Adrenal gland (tissue), 12 donors: ENCODE measurements around the gene REEP1. TPM values are rescaled to one million over a fixed set of nuclear protein-coding genes. Genes with fewer than 3 reads are reported as not detected.
A peak's percentile ranks its signal among the peaks of the same experiment; 100 is the strongest.

Experiments
- DNase-seq, 7 donors: peaks; one replicate each; pipeline ENCODE4 v3.0.0-alpha.2; 2019 to 2020
- H3K27ac ChIP-seq, 5 donors: fragments of 200-600 bp; sonication (generic) in 4 of 5; 1 replicate in 3 of 5; 2 replicates in 2 of 5; pipeline versions ENCODE4 v1.5.1 to v1.8.0; 2016 to 2020; ENCODE audit warnings: mild to moderate bottlenecking in 1 of 5
- H3K27me3 ChIP-seq: fragments of 200-600 bp; 2 replicates; pipeline ENCODE4 v1.8.0; 2021
- H3K36me3 ChIP-seq, 2 donors: fragments of 200-600 bp; replicated peaks in 1 of 2; 1 replicate in 1 of 2; 2 replicates in 1 of 2; pipeline versions ENCODE4 v1.5.1 to v1.8.0; 2018 to 2022
- H3K4me1 ChIP-seq, 2 donors: fragments of 200-600 bp; replicated peaks in 1 of 2; 1 replicate in 1 of 2; 2 replicates in 1 of 2; pipeline versions ENCODE4 v1.5.1 to v1.8.0; 2018 to 2021
- H3K4me3 ChIP-seq, 4 donors: fragments of 200-600 bp; sonication (generic) in 3 of 4; one replicate each; pipeline ENCODE4 v1.5.1; 2016 to 2018
- H3K9me3 ChIP-seq, 3 donors: fragments of 200-600 bp; sonication (generic) in 1 of 3; replicated peaks in 1 of 3; 1 replicate in 2 of 3; 2 replicates in 1 of 3; pipeline versions ENCODE4 v1.5.1 to v1.8.0; 2016 to 2021
- CTCF ChIP-seq, 6 experiments: fragments of 450-650 bp in 4 of 6; fragments of 200-600 bp in 2 of 6; sonication (generic) in 1 of 6; IDR thresholded peaks; 1 replicate in 5 of 6; 2 replicates in 1 of 6; pipeline versions ENCODE4 v1.5.1 to v1.8.0; 2016 to 2021; ENCODE audit warnings: antibody characterized with exemption in 6 of 6, mild to moderate bottlenecking in 2 of 6, moderate library complexity in 1 of 6
- POLR2A ChIP-seq, 2 donors: fragments of 450-650 bp; IDR thresholded peaks; one replicate each; pipeline ENCODE4 v1.6.1; 2017; ENCODE audit warnings: antibody characterized with exemption in 2 of 2, mild to moderate bottlenecking in 2 of 2, moderate library complexity in 1 of 2
- WGBS, 4 donors: extraction: QIAGEN DNeasy Blood & Tissue Kit in 2 of 4; methylation state at CpG; one replicate each; pipeline versions ENCODE4 v1.1.5 to v1.1.7; 2013 to 2017; 5-methylcytosine and 5-hydroxymethylcytosine counted together
- intact Hi-C, 2 donors: fragments of 100-400 bp; cut with DNase I; formaldehyde crosslinking; loops; one replicate each; pipeline versions ENCODE4 v1.14.1 to v1.15.0; 2022 to 2023
- polyA plus RNA-seq, 3 donors: library from polyadenylated mRNA; stranded (reverse); fragments of 200-250 nt in 2 of 3; fragments of 350-450 nt in 1 of 3; fragmentation: Illumina TruSeq in 1 of 3; extraction: RNeasy Lipid Tissue Mini Kit (QIAGEN cat#74804) in 1 of 3; gene quantifications; one replicate each; pipeline ENCODE4 v1.2.3, GENCODE V29; 2013 to 2014
- total RNA-seq, 9 donors: library from RNA; depleted of rRNA in 4 of 9; stranded (reverse); fragments of >200 nt in 4 of 9; fragments of 120-200 nt in 1 of 9; fragmentation: NEBNext Ultra II Directional in 1 of 9; extraction: Animal tissue kit (Norgen Biotek cat#: 25700) in 1 of 9; gene quantifications; one replicate each; pipeline versions ENCODE4 v1.1.0 to v1.2.4, GENCODE V29; 2013 to 2023
- donor health status: healthy with polysubstance abuse.
- donor health status: Bipolar disorder and iron deficiency.
- donor health status: DM: yes; HTN: yes; CAD: no.
- donor health status: DM: no; HTN: no; CAD: no.
- donor health status: DM: no; HTN: no; CAD: no.
- donor health status: DM: yes; HTN: yes; CAD: no.

Gene REEP1
- total and polyA plus RNA-seq, 12 donors = 0.36 to 9.3 (median 3.1) TPM

- 73 to 82% (median 75%) methylated on average over 10 of the region's 10 CpGs for WGBS, 4 donors
- peaks cover 0 to 5% of the 10 kb centered on the region in 2 donors for H3K4me1 ChIP-seq
- peaks cover 5% of the 10 kb centered on the region for H3K27me3 ChIP-seq
- H3K27ac ChIP-seq = no peak overlapping the region
- no peaks in the 10 kb centered on the region for H3K36me3 ChIP-seq
- no peaks in the 10 kb centered on the region for H3K9me3 ChIP-seq
- intact Hi-C loops = no loop called here
- peak in 1 of 7 donors; percentile 25 for DNase-seq
- no peak for TF ChIP-seq POLR2A (IDR thresholded peaks at IDR 0.05)
- H3K4me3 ChIP-seq = no peak overlapping the region
Observed at GRCh38 chr2:86338778-86339295, 1.4 kb upstream of the REEP1 start.

DNA sequence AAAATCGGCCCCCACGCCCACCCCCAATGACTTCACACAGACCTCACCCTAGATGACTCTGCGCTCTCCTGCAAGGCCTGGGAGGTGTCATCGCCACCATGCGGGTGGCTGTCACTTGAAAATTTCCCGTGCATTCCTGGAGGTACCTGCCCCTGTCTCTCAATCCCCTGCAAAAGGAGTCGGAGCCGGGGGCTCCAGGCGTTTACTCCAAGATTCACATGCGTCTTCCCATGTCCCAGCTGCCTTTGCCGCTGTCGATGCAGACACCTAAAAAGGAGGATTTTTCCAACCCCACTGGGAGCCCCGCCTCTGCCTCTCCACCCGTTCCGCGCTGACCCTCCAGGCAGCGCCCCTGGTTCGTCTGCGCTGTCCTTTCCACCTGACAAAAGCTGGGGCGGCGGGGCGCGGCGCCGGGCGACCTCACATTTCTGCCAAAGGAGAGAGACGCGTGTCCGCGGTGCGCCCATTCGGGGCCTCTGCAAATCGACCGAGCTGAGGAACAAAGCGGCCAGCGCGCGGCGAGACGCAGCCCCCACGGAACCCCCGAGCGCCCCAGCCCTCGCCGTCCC is 667 bp downstream of the REEP1 start:
- Histone ChIP-seq H3K27me3 (peaks cover 5% of the 10 kb centered on the region), H3K4me3 (peak overlapping the region in 2 of 4 donors; percentile 3 to 71), H3K9me3 (no peaks in the 10 kb centered on the region), H3K4me1 (peaks cover 0 to 5% of the 10 kb centered on the region in 2 donors), H3K36me3 (no peaks in the 10 kb centered on the region), H3K27ac (no peak overlapping the region)
- peak in 3 of 7 donors; percentile 6 to 48 (median 7) for DNase-seq
- TF ChIP-seq CTCF (IDR thresholded peaks at IDR 0.05) = no peak
- TF ChIP-seq POLR2A (IDR thresholded peaks at IDR 0.05) = no peak
- WGBS, 4 donors = 2 to 4% (median 2%) methylated on average over 31 to 45 of the region's 45 CpGs
- intact Hi-C loops = no loop called here

DNA sequence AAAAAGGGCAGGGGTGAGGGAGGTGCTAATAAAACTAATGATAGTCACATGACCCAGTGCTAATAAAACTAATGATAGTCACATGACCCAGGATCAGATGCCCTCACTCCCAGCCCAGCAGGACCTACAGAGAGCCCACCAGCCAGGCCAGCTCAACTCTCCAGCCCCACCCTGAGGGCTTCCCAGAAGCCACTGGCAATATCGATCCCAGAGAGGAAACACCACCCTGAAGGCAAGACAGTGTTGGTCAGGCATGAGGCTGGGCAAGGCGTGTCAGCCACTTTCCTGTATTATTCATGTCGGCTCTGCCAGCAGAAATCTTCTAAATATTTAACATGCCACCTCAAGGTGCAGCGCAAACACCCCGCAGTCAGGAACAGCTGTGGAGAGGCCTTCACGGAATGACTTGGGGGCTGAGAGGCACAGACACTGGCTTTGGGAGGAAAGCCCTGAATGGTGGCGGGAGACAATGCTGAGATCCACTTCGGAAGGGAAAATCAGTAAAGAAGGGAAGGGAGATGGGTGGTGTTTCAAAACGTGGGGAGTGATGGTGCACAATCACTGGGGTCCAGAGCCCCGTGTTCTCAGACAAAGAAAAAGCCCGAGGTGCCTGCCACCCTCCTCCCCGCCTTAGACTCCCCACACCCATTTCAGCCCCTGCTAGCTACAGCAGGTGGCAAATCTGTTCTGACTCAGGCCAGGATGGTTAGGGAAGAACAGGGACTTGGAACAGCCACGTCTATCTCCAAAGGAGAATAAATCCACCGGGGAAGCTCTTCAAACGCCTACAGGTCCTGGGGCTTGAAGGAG is 1.4 kb downstream of the REEP1 start:
- Histone ChIP-seq H3K27ac (no peak overlapping the region), H3K27me3 (peaks cover 5% of the 10 kb centered on the region), H3K4me1 (peaks cover 0 to 5% of the 10 kb centered on the region in 2 donors), H3K4me3 (peak overlapping the region in 1 of 4 donors; percentile 71), H3K36me3 (no peaks in the 10 kb centered on the region), H3K9me3 (no peaks in the 10 kb centered on the region)
- WGBS, 4 donors = 50 to 59% (median 53%) methylated on average over 13 to 15 of the region's 15 CpGs
- TF ChIP-seq POLR2A (IDR thresholded peaks at IDR 0.05) = no peak
- no peak for TF ChIP-seq CTCF (IDR thresholded peaks at IDR 0.05)
- intact Hi-C loops = no loop called here
- peak in 1 of 7 donors; percentile 21 for DNase-seq

GRCh38 chr2:86333378-86333777 is 4.0 kb downstream of the REEP1 start:
- Histone ChIP-seq H3K36me3 (no peaks in the 10 kb centered on the region), H3K27me3 (peaks cover 5% of the 10 kb centered on the region), H3K27ac (no peak overlapping the region), H3K9me3 (no peaks in the 10 kb centered on the region), H3K4me1 (peaks cover 0 to 5% of the 10 kb centered on the region in 2 donors), H3K4me3 (no peak overlapping the region)
- intact Hi-C loops = no loop called here
- peak in 1 of 7 donors; percentile 25 for DNase-seq
- WGBS, 4 donors = 58 to 64% (median 61%) methylated on average over 2 of the region's 2 CpGs
- no peak for TF ChIP-seq POLR2A (IDR thresholded peaks at IDR 0.05)
- TF ChIP-seq CTCF (IDR thresholded peaks at IDR 0.05) = no peak
